BLaER1 (cell line): ENCODE measurements around the gene ERCC2.
"Not testable (repeated sequence)": the region's sequence is repeated elsewhere in the genome, so short reads cannot be mapped to it uniquely, and the experiment has no call there.

ENCODE experiments used
- H3K27ac ChIP-seq: shearing (Covaris generic); formaldehyde crosslinking; 2 replicates; pipeline ENCODE4 v1.8.1; 2022
- H3K27me3 ChIP-seq: shearing (Covaris generic); formaldehyde crosslinking; 2 replicates; pipeline ENCODE4 v1.8.1; 2022
- H3K36me3 ChIP-seq: shearing (Covaris generic); formaldehyde crosslinking; 2 replicates; pipeline ENCODE4 v1.8.1; 2022
- H3K4me1 ChIP-seq: shearing (Covaris generic); formaldehyde crosslinking; 2 replicates; pipeline ENCODE4 v1.8.1; 2022
- H3K4me2 ChIP-seq: shearing (Covaris generic); formaldehyde crosslinking; 2 replicates; pipeline ENCODE4 v1.8.1; 2022
- H3K4me3 ChIP-seq: shearing (Covaris generic); formaldehyde crosslinking; 2 replicates; pipeline ENCODE4 v1.8.1; 2022
- H3K9ac ChIP-seq: shearing (Covaris generic); formaldehyde crosslinking; 2 replicates; pipeline ENCODE4 v1.8.1; 2022
- H3K9me3 ChIP-seq: shearing (Covaris generic); formaldehyde crosslinking; 2 replicates; pipeline ENCODE4 v1.8.1; 2022
- H4K20me1 ChIP-seq: shearing (Covaris generic); formaldehyde crosslinking; 2 replicates; pipeline ENCODE4 v1.8.1; 2022
- Cebpa-rat ChIP-seq: shearing (Covaris generic); IDR thresholded peaks from 2 replicates; pipeline ENCODE4 v1.8.1; 2022

Gene ERCC2

DNA sequence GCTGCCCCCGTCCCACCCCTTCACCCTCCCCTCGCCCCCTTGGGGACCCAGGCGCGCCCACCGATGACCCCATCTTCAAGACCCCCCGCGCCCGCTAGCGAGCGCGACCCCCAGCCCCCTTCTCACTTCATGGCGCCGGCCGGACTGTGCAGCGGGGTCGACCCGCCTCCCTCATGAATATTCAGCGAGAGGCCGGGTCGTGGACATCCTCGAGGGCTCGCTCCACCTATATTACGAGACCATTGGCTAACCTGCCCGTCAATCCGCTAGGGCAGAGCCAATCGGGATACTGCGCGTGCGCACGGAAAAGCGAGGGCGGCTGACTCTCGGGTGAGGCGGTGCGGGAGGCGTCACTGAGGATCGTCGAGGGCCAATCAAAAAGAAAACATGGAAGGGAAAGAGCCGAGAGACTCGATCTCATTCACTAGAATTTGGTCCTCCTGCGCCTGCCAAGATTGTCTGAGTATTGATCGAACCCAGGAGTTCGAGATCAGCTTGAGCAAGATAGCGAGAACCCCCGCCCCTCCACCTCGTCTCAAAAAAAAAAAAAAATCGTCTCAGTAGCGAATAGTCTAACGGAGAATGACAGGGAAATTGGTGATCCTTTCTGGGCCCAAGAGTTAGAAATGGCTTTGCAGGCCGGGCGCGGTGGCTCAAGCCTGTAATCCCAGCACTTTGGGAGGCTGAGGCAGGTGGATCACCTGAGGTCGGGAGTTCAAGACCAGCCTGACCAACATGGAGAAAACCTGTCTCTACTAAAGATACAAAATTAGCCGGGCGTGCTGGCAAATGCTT, at the start of gene ERCC2:
ERCC2 (minus strand) TSS at position 164 of the 795 bp plus-strand sequence; CDS start at position 131, 33 bp downstream.
- no peaks in the 10 kb centered on the region for H4K20me1 ChIP-seq
- H3K4me2 ChIP-seq = peak within 1 kb of the TSS; percentile 98
- H3K27me3 ChIP-seq = no peaks in the 10 kb centered on the region
- peak within 1 kb of the TSS; percentile 76 for H3K27ac ChIP-seq
- H3K4me3 ChIP-seq = peak within 1 kb of the TSS; percentile 82
- H3K36me3 ChIP-seq = peaks cover 9% of the 10 kb centered on the region
- no peaks in the 10 kb centered on the region for H3K9me3 ChIP-seq
- peaks cover 41% of the 10 kb centered on the region for H3K4me1 ChIP-seq
- TF ChIP-seq Cebpa-rat = no peak
- H3K9ac ChIP-seq = peak within 1 kb of the TSS; percentile 85

DNA sequence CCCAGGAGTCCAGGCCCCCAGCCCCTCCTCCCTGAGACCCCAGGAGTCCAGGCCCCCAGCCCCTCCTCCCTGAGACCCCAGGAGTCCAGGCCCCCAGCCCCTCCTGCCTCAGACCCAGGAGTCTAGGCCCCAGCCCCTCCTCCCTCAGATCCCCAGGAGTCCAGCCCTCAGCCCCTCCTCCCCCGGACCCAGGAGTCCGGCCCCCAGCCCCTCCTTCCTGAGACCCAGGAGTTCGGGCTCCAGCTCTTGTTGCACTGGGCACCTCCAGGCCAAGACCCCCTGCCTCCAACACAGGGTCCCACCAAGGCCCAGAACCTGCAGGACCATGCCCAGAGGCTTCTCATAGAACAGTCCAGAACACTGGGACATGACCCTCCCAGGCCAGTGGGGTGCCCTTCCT, 49.5 kb upstream of the ERCC2 start:
- peaks cover 16% of the 10 kb centered on the region for H4K20me1 ChIP-seq
- H3K9me3 ChIP-seq = no peaks in the 10 kb centered on the region
- H3K27me3 ChIP-seq = no peaks in the 10 kb centered on the region
- no peak for TF ChIP-seq Cebpa-rat
- H3K27ac ChIP-seq = peak overlapping the region; percentile 86
- peaks cover 43% of the 10 kb centered on the region for H3K36me3 ChIP-seq
- peak overlapping the region; percentile 93 for H3K4me2 ChIP-seq
- H3K4me1 ChIP-seq = peaks cover 96% of the 10 kb centered on the region
- H3K4me3 ChIP-seq = peak overlapping the region; percentile 50; the same call in 1 of the 2 replicates
- peak overlapping the region; percentile 65 for H3K9ac ChIP-seq

DNA sequence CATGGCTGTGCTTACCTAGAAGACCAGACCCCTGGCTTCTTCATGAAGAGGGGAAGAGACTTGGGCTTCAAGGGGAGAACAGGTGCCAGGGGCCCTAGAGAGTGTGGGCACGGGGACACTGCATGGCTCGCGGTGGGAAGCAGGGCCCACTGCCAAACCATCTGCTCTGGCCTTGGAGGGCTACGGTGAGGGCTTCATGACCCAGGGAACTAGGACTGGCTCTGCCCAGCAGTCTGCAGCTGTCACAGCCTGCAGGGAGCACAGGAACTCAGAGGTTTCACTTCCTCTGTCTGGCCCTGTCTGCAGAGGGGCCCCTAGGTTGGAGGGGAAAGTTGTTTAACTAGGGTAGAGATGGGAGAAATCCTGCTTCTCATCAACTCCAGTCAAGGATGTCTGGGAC, 49.0 kb upstream of the ERCC2 start:
- Histone ChIP-seq H3K9ac (peak overlapping the region; percentile 68), H3K4me1 (peaks cover 96% of the 10 kb centered on the region), H3K4me2 (peak overlapping the region; percentile 93), H3K36me3 (peaks cover 48% of the 10 kb centered on the region), H3K9me3 (no peaks in the 10 kb centered on the region), H4K20me1 (peaks cover 16% of the 10 kb centered on the region), H3K4me3 (peak overlapping the region; percentile 50), H3K27me3 (no peaks in the 10 kb centered on the region), H3K27ac (peak overlapping the region; percentile 86)
- TF ChIP-seq Cebpa-rat = no peak

DNA sequence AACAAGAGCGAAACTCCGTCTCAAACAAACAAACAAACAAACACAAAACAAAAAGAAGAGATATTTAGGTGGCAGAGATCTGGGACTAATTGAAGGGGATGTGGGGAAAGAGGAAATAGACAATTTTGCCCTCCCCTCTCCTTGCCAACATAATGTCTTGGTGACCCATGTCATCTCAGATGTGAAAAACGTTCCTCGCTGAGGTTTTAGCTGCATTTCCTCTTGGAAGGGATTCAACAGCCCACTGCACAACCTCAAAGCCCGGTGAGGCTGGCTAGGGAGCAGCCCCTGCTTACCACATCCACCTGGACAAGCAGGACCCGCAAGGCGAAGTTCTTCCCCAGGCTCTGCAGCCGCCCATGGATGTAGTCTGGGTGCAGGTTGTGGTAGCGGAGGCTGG, 48.4 kb upstream of the ERCC2 start:
- H3K27me3 ChIP-seq = no peaks in the 10 kb centered on the region
- peak overlapping the region; percentile 86 for H3K27ac ChIP-seq
- H3K4me1 ChIP-seq = peaks cover 96% of the 10 kb centered on the region
- peaks cover 52% of the 10 kb centered on the region for H3K36me3 ChIP-seq
- H3K9me3 ChIP-seq = no peaks in the 10 kb centered on the region
- TF ChIP-seq Cebpa-rat = no peak
- H4K20me1 ChIP-seq = peaks cover 16% of the 10 kb centered on the region
- peak overlapping the region; percentile 68 for H3K9ac ChIP-seq
- H3K4me3 ChIP-seq = peak overlapping the region; percentile 50
- peak overlapping the region; percentile 93 for H3K4me2 ChIP-seq

DNA sequence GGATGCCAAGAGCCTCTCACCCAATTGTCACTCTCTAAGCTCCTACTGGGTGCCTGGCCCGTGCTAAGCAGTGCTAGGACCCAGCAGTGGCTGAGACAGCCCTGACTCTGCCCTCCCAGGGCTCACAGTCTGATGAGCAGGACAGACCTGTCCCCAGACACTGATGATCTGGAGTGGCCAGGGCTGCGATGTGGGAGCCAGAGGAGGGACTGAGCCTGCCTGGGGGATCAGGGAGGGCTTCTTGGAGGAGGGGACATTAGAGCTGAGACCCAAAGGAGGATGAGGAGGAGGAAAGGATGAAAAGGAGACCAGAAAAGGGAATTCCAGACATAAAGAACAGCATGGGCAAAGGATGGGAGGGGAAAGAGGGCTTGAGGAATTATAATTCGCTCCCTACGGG, 46.8 kb upstream of the ERCC2 start:
- Histone ChIP-seq H3K4me1 (peaks cover 95% of the 10 kb centered on the region), H3K4me2 (peak overlapping the region; percentile 93)
- no peak for TF ChIP-seq Cebpa-rat

DNA sequence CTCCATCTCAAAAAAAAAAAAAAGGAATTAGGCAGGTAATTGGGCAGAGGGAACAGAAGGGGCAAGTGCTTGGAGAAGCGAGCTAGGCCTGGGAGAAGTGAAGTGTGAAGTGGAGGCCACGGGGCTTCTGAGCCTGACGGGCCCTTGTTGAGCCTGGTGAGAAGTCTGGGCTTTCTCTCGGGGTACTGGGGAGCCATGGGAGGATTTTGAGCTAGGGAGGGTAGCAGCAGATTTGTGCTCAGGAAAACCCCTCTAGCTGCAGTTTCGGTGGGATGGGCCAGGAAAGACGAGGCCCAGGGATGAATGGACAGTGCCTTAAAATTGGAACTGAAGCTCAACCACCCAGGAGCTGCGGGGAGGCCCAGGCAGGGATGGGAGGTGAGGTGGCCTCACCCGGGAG, 44.1 kb upstream of the ERCC2 start:
- peaks cover 69% of the 10 kb centered on the region for H3K36me3 ChIP-seq
- no peaks in the 10 kb centered on the region for H3K27me3 ChIP-seq
- peaks cover 6% of the 10 kb centered on the region for H4K20me1 ChIP-seq
- peak overlapping the region; percentile 79 for H3K27ac ChIP-seq
- H3K4me2 ChIP-seq = peak overlapping the region; percentile 80
- no peak for TF ChIP-seq Cebpa-rat
- H3K4me3 ChIP-seq = no peak overlapping the region
- H3K4me1 ChIP-seq = peaks cover 78% of the 10 kb centered on the region
- H3K9me3 ChIP-seq = no peaks in the 10 kb centered on the region
- peak overlapping the region; percentile 61; the same call in 1 of the 2 replicates for H3K9ac ChIP-seq

More for the DNA sequence above, 46.8 kb upstream of the ERCC2 start:
- Histone ChIP-seq H3K36me3 (peaks cover 69% of the 10 kb centered on the region), H3K9me3 (no peaks in the 10 kb centered on the region), H4K20me1 (peaks cover 6% of the 10 kb centered on the region), H3K9ac (peak overlapping the region; percentile 53), H3K4me3 (no peak overlapping the region), H3K27ac (peak overlapping the region; percentile 86), H3K27me3 (no peaks in the 10 kb centered on the region)

DNA sequence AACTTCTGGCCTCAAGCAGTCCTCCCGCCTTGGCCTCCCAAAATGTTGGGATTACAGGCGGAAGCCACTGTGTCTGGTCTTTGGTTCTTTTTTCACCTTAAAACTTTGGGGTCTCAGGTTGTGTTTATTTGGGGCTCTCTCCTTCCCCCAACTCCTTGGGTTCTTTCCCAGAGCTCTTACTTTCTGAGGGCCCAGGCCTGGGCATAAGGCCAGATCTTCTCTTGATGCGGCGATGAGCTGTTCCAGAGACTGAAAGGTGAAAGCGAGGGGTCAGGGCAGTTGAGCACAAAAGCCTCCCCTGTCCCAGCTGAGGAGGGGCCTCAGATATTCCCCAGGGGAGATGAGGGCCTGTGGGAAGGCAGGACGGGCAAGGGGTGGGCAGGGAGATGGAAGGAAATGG, 43.1 kb upstream of the ERCC2 start:
- Histone ChIP-seq H3K4me2 (peak overlapping the region; percentile 80), H3K4me3 (no peak overlapping the region), H3K27ac (peak overlapping the region; percentile 79), H4K20me1 (peaks cover 9% of the 10 kb centered on the region), H3K27me3 (no peaks in the 10 kb centered on the region), H3K9me3 (no peaks in the 10 kb centered on the region), H3K9ac (peak overlapping the region; percentile 61), H3K4me1 (peaks cover 78% of the 10 kb centered on the region), H3K36me3 (peaks cover 79% of the 10 kb centered on the region)
- no peak for TF ChIP-seq Cebpa-rat

DNA sequence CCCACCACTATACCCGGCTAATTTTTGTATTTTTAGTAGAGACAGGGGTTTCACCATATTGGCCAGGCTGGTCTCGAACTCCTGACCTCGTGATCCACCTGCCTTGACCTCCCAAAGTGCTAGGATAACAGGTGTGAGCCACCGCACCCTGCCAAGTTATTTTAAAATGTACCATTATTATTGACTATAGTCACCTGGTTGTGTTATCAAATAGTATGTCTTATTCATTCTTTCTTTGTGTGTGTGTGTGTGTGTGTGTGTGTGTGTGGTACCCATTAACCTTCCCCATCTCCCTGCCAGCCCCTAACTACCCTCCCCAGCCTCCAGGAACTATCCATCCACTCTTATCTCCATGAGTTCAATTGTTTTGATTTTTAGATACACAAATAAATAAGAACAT, 40.0 kb upstream of the ERCC2 start:
- H3K9ac ChIP-seq, H3K4me3 ChIP-seq, H3K27ac ChIP-seq, H3K27me3 ChIP-seq, H3K9me3 ChIP-seq: not testable (repeated sequence)
- Histone ChIP-seq H3K36me3 (peaks cover 58% of the 10 kb centered on the region), H4K20me1 (peaks cover 17% of the 10 kb centered on the region), H3K4me2 (peak overlapping the region; percentile 33), H3K4me1 (peaks cover 60% of the 10 kb centered on the region)

DNA sequence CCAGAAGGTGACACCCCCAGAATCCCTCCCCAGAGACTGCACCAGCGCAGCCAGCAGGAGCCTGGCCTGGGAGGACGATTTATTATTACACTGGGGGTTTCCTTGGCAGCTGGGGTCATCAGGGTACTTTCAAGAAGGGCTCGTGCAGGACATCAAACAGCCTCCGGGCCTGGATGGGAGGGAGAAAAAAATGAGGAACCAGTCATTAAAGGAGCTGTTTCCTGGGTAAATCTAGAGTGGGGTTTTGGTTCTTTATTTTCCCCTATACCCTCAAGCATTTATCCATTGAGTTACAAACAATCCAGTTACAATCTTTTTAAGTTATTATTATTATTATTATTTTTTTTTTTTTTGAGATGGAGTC, 39.2 kb upstream of the ERCC2 start:
- no peak overlapping the region for H3K4me3 ChIP-seq
- peaks cover 7% of the 10 kb centered on the region for H3K27me3 ChIP-seq
- H3K36me3 ChIP-seq = peaks cover 52% of the 10 kb centered on the region
- H3K27ac ChIP-seq = no peak overlapping the region; the same call in 1 of the 2 replicates
- no peak for TF ChIP-seq Cebpa-rat
- H3K9ac ChIP-seq = peak overlapping the region; percentile 35; the same call in 1 of the 2 replicates
- H3K4me2 ChIP-seq = peak overlapping the region; percentile 33
- peaks cover 60% of the 10 kb centered on the region for H3K4me1 ChIP-seq
- no peaks in the 10 kb centered on the region for H3K9me3 ChIP-seq
- H4K20me1 ChIP-seq = peaks cover 23% of the 10 kb centered on the region

DNA sequence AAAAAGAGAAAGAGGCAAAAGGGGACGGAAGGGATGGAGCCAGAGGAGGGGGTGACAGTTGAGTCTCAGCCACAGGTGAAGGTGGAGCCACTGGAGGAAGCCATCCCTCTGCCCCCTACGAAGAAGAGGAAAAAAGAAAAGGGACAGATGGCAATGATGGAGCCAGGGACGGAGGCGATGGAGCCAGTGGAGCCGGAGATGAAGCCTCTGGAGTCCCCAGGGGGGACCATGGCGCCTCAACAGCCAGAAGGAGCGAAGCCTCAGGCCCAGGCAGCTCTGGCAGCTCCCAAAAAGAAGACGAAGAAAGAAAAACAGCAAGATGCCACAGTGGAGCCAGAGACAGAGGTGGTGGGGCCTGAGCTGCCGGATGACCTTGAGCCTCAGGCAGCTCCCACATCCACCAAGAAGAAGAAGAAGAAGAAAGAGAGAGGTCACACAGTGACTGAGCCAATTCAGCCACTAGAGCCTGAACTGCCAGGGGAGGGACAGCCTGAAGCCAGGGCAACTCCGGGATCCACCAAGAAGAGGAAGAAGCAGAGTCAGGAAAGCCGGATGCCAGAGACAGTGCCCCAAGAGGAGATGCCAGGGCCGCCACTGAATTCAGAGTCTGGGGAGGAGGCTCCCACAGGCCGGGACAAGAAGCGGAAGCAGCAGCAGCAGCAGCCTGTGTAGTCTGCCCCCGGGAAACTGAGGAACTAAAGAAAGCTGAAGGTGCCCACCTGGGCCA, 38.6 kb upstream of the ERCC2 start:
- peaks cover 49% of the 10 kb centered on the region for H3K36me3 ChIP-seq
- H3K4me1 ChIP-seq = peaks cover 60% of the 10 kb centered on the region
- H3K4me2 ChIP-seq = peak overlapping the region; percentile 33
- no peak for TF ChIP-seq Cebpa-rat
- peaks cover 29% of the 10 kb centered on the region for H4K20me1 ChIP-seq
- peak overlapping the region; percentile 35; the same call in 1 of the 2 replicates for H3K9ac ChIP-seq
- peaks cover 13% of the 10 kb centered on the region for H3K27me3 ChIP-seq
- no peak overlapping the region for H3K4me3 ChIP-seq
- peak overlapping the region; percentile 46; the same call in 1 of the 2 replicates for H3K27ac ChIP-seq
- H3K9me3 ChIP-seq = no peaks in the 10 kb centered on the region
